Medulla oblongata (tissue), 1 donor: Measurements from ENCODE around the gene HTRA1.
A peak's percentile ranks its signal among the peaks of the same experiment; 100 is the strongest.

ENCODE experiments used
- DNase-seq: peaks from one replicate; pipeline ENCODE4 v3.0.0-alpha.2; 2015; ENCODE audit errors: extremely low spot score

HTRA1 gene

DNA sequence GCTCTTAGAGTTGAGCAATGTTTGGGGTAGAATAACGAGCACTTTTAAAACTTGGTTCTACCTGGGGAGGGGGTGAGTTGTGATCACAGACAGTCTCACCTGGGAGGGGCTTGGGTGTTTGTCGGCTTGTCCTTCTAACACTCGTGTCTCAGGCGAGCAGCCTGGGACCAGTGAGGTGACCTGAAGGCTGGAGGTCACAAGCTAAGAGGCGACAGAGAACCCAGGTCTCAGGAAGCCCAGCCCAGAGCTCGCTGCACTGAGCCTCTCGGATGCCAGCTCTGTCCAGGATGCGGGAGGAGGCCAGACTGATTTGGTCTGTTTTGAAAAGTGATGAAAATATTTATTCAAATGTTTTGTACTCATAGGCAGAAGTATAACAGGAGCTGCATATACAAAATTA is 11.8 kb downstream of the HTRA1 start:
- DNase-seq: no peak

GRCh38 chr10:122474131-122474818 is 12.9 kb downstream of the HTRA1 start:
- DNase-seq: peak; percentile 75

DNA sequence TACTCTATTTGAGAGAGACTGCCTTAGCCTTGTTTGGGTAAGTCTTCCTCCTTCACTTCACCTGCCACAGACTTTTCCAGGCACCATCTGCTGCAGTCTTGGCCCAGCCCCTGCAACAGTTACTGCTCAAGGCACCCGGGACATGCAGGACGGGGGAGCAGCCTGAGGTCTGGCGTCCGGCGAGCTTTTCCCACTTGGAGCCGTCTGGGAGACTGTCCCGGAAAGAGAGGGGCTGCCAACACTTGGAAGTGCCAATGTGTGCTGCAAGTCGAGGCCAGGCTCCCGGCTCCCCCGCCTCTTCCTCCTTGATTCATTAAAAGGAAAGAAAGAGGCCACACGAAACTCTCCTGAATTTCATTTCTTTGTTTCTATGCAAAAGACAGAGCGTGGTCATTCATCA is 13.7 kb downstream of the HTRA1 start:
- peak; percentile 81 for DNase-seq

- DNase-seq: no peak
Measured at GRCh38 chr10:122475591-122476332, 14.4 kb downstream of the HTRA1 start.

GRCh38 chr10:122476333-122476695 is 15.0 kb downstream of the HTRA1 start:
- DNase-seq: no peak

- DNase-seq: no peak
Measured at GRCh38 chr10:122477436-122477835, 16.1 kb downstream of the HTRA1 start.

DNA sequence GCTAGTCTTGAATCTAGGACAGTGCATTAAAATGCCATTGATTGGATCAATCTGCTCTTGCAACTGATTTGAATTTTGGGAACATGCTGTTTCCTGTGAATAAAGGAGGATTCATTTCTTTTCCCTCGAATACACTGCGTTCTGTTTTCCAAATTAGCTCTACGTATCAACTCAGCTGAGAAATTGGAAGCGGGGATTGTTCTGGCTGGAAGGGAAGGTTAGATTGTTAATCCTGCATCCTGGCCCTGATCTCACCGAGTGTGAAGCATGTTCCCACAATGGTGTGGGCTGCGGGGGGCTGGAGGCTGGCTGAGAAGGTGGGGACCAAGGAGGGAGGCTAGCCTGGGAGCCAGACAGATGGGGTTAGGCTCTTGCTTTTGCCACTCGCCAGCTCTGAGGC is 17.6 kb downstream of the HTRA1 start:
- DNase-seq: peak; percentile 63

- no peak for DNase-seq
Measured at GRCh38 chr10:122480146-122480833, 18.9 kb downstream of the HTRA1 start.

DNA sequence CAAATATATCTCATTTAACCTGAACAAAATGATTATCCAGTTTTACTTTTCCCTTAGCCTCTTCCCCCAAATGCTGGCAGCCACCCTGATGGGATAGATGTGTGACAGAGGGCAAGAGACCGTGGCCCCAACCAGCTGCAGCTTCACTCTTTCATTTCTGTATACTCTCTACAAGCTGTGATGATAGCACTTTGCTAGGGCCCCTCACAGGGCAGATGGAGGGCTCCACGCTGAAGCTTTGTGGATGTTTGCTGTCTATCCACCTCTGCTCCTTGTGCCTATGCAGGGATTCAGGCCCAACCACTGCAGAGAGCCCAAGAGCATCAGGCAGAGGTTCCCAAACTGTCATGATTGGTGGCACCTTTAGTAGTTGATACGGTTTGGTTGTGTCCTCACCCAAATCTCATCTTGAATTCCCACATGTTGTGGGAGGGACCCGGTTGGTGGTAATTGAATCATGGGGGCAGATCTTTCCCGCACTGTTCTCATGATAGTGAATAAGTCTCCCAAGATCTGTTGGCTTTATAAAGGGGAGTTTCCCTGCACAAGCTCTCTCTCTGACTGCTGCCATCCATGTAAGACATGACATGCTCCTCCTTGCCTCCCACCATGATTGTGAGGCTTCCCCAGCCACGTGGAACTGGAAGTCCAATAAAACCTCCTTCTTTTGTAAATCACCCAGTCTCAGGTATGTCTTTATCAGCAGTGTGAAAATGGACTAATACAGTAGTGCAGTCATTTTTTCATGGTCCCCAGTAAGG is 20.1 kb downstream of the HTRA1 start:
- DNase-seq: no peak

DNA sequence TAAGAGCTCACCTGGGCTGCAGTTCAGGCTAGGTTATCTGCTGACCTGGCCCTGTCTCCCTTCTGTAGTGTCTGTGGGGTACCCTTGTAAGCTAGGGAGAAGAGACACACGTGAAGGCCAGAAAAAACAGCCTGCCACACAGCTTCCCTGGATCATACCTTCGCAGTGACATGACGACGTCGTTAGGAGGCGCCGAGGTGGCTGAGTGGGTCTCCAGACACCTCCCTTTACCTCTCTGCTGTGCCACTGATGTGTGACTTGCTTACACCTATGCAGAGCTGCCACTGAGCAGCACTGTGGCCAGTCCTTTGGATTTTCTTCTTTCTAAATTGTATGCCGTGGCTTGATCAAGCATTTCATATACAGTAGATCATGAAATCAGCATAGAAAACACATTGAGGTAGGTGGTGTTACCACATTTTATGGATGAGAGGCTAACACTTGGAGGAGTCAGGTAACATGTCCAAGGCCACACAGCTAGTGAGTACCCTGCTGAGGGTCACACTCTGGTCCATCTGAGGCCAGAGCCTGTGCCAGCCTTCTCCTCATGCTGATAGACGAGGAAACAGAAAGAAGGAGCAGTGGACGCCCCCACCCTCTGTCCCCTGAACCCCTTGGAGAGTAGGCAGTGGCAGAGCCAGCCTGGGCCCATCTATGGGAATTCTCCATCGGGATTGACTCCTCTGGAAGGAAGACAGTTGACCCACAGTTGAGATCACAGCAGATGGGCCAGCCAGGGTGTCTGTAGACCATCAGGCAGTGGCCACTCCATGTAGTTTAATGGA is 23.1 kb downstream of the HTRA1 start:
- no peak for DNase-seq

DNA sequence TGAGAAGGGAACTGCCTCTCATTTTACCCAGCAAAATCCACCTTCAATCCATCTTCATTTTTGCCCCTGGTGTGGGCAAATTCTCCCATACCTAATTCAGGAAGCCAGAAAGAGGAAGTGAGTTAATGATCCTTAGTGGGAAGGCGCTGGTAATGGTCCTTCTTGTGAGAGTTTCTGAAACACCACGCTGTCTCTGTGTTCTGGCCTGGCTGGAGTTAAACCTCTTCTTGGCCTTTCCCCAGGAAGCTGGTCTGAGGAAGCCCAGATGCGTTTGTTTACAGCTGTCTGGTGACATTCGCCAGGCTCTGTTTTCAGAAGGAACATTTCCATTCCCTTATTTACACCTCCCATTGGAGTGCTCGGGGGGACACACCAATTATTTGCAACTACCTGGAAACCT is 24.3 kb downstream of the HTRA1 start:
- peak; percentile 77 for DNase-seq

DNA sequence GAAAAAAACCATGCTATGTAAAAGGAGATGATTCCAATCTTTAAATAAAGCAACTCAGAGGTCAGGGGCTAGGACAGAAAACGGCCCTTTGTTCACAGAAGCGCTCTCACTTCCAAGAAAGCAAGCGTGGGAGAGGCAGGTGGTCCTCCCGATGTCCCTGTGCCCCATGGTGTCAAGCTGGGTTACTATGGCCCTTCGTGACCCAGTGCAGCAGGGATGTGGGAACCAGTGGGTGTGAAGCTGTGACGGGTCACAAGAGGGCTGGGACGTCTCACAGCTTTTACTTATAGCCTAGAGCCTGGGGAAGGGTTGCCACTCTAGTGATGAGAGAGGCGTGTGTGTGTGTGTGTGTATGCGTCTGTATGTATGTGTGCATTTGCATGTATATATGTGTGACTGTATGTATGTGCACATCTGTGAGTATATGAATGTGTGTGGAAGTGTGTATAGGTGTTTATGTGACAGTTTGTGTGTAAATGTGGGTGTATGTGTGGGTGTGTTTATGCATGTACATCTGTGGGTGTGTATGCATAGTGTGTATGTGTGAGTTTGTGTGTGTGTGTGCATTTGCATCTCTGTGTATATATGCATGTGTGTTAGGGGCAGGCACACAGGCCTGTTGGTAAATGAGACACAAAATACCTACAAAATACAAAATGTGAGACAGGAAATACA is 25.2 kb downstream of the HTRA1 start:
- peak; percentile 30 for DNase-seq

DNA sequence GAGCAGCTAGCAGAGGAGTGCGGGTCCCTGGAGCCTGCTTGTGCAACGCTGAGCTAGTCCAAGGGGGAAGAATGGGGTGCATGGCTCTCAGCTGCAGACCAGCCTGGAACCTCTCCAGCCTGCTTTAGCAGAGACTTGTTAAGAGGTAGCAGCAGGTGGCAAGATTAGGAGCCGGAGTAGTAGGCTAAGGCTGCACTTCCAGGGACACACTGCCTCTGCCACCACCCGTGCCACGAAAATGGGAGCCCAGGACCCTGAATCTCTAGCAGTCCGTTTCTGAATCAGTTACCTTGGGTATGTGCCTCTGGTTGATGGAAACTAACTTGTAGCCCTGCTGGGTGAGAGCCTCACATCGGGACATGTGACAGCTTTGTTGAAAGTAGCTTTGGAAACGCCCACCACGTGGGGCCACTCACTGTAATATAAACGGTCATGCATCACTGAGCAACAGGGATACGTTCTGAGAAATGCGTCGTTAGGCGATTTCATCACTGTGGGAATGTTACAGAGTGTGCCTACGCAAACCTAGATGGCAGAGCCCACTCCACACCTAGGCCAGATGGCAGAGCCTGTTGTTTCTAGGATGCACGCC is 25.9 kb downstream of the HTRA1 start:
- DNase-seq: peak; percentile 48

DNA sequence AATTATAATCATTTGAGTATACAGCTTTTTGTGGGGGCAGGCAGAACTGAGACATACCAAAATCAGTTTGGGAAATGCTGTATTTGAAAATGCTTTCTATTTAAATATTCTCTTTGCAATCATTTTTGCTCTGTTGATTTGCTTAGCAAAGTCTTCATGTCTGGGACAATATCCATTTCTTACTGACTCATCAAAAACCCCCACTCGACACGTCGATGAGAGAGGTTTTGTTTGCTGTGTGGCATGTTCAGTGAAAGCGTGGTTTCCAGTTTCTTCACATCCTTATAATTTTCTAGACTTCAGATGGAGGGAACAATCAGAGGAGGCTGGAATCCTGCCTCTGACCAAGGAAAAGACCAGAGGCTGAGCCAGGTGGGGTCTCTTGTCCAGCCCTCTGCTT is 28.9 kb downstream of the HTRA1 start:
- no peak for DNase-seq

DNA sequence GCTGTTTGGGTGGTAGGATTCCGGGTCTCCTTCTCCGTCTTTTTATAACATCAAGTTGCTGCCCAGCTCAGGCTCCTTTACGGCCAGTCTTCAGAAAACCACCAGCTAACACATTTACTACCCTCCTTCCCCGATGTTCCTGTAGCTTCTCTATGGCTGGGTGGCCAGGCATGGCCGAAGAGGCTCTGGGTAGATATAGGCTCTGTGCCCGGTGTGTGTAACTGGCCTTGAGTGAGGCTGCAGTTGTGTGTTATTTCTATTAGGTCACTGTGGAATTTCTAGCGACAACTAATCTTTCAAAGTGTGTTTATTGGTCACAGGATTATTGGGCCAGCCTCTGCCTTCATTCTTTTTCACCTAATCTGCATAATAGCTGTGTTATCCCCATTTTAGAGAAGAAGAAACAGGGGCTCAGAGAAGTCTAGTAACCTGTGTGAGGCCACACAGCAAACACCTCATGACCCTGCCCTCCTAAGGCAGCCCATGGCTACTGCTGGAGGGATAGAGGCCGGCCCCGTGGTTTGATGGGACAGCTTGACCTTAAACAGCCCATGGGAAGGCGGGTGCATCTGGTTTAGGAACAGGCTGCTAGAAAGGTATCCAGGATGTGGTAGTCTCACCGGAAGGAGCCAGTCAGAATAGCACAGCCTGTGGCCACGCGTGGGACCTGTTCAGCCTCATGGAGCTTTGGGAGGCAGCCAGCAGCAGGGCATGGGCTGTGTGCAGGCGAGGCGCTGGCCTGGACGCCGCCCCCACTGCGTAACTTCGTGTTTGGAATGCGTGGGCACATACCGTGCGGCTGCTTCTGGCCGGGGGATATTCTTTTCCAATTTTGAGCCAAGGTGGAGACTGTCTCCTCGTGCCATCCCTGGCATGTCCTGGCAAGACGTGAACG is 29.7 kb downstream of the HTRA1 start:
- DNase-seq: no peak

- DNase-seq: no peak
Measured at GRCh38 chr10:122492006-122492405, 30.7 kb downstream of the HTRA1 start.

GRCh38 chr10:122492999-122493481 is 31.7 kb downstream of the HTRA1 start:
- peak; percentile 75 for DNase-seq

GRCh38 chr10:122493761-122494160 is 32.4 kb downstream of the HTRA1 start:
- no peak for DNase-seq

DNA sequence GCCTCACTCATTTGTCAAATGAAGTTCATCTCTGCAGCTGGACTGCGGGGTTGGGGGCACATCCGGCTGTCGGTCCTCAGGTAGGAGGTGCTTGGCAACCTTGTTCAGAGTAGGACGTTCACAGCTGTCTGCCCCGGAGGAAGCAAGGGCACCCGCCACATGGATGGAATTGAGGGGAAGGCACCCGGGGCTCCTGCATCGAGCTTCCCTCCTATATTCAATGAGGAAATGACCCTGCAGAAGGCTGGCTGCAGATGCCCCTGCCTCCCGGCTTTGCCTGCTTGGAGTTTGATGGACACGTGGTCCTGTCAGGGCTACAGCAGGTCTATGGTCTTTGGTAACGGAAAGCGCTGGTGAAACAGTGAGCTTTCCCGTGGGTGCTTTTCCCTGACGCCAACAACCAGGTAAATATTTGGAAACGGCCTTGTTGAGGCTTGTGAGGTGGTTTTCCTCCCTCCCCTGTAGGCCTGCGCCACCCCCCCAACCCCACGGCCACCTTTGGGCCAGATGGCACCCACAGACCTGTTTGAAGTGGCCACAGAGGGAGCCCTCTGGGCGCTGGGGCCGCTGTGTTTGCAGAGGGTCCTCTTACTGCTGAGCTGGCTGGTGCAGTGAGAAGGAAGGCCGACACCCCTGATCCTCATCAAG is 32.9 kb downstream of the HTRA1 start:
- no peak for DNase-seq
